ENCODE results near the gene MAP3K2.

The MAP3K2 gene

GRCh38 chr2:127420039-127420864, 32.5 kb upstream of the MAP3K2 start:
- no peak overlapping the region for H3K4me3 ChIP-seq
- no peak for DNase-seq (ENCODE audit: low spot score)
- no peak for TF ChIP-seq CTCF (IDR thresholded peaks at IDR 0.05)
- H3K27ac ChIP-seq: no peak overlapping the region

DNA sequence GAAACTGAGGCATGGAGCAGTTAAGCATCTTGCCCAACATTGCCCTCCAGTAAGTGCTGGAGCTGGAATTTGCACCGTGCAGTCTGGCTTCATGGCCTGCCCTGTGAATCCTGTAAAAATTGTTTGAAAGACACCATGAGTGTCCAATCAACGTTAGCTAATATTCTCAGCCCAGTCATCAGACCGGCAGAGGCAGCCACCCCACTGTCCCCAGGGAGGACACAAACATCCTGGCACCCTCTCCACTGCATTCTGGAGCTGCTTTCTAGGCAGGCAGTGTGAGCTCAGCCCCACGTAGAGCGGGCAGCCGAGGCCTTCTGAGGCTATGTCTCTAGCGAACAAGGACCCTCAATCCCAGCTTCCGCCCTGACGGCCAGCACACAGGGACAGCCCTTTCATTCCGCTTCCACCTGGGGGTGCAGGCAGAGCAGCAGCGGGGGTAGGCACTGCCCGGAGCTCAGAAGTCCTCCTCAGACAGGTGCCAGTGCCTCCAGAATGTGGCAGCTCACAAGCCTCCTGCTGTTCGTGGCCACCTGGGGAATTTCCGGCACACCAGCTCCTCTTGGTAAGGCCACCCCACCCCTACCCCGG, 31.8 kb upstream of the MAP3K2 start:
- Histone ChIP-seq H3K4me3 (no peak overlapping the region), H3K27ac (no peak overlapping the region)
- no peak for DNase-seq (ENCODE audit: low spot score)
- TF ChIP-seq CTCF (IDR thresholded peaks at IDR 0.05): no peak

DNA sequence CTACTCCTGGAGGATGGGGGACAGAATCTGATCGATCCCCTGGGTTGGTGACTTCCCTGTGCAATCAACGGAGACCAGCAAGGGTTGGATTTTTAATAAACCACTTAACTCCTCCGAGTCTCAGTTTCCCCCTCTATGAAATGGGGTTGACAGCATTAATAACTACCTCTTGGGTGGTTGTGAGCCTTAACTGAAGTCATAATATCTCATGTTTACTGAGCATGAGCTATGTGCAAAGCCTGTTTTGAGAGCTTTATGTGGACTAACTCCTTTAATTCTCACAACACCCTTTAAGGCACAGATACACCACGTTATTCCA, 31.3 kb upstream of the MAP3K2 start:
- TF ChIP-seq CTCF (IDR thresholded peaks at IDR 0.05): no peak
- H3K4me3 ChIP-seq: no peak overlapping the region
- H3K27ac ChIP-seq: no peak overlapping the region

DNA sequence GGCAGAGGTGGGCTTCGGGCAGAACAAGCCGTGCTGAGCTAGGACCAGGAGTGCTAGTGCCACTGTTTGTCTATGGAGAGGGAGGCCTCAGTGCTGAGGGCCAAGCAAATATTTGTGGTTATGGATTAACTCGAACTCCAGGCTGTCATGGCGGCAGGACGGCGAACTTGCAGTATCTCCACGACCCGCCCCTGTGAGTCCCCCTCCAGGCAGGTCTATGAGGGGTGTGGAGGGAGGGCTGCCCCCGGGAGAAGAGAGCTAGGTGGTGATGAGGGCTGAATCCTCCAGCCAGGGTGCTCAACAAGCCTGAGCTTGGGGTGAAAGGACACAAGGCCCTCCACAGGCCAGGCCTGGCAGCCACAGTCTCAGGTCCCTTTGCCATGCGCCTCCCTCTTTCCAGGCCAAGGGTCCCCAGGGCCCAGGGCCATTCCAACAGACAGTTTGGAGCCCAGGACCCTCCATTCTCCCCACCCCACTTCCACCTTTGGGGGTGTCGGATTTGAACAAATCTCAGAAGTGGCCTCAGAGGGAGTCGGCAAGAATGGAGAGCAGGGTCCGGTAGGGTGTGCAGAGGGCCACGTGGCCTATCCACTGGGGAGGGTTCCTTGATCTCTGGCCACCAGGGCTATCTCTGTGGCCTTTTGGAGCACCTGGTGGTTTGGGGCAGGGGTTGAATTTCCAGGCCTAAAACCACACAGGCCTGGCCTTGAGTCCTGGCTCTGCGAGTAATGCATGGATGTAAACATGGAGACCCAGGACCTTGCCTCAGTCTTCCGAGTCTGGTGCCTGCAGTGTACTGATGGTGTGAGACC, 30.7 kb upstream of the MAP3K2 start, which contains the start of gene PROC:
Gene PROC (plus strand): TSS at position 128 of the 812 bp plus-strand sequence. CDS start 1,516 bp downstream, outside the sequence.
- DNase-seq (ENCODE audit: low spot score): no peak
- Histone ChIP-seq H3K27ac (no peak within 1 kb of the TSS), H3K4me3 (no peak within 1 kb of the TSS)
- TF ChIP-seq CTCF (IDR thresholded peaks at IDR 0.05): no peak

More for the DNA sequence above, 31.3 kb upstream of the MAP3K2 start:
- DNase-seq (ENCODE audit: low spot score): no peak

DNA sequence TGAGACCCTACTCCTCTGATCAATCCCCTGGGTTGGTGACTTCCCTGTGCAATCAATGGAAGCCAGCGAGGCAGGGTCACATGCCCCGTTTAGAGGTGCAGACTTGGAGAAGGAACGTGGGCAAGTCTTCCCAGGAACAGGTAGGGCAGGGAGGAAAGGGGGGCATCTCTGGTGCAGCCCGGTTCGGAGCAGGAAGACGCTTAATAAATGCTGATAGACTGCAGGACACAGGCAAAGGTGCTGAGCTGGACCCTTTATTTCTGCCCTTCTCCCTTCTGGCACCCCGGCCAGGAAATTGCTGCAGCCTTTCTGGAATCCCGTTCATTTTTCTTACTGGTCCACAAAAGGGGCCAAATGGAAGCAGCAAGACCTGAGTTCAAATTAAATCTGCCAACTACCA, 29.6 kb upstream of the MAP3K2 start:
- TF ChIP-seq CTCF (IDR thresholded peaks at IDR 0.05): no peak
- DNase-seq (ENCODE audit: low spot score): no peak
- no peak overlapping the region for H3K4me3 ChIP-seq
- H3K27ac ChIP-seq: no peak overlapping the region

GRCh38 chr2:127416506-127417001, 28.8 kb upstream of the MAP3K2 start:
- no peak overlapping the region for H3K27ac ChIP-seq

More at GRCh38 chr2:127416506-127417001, 28.8 kb upstream of the MAP3K2 start:
- H3K4me3 ChIP-seq: peak overlapping the region; percentile 62
- TF ChIP-seq CTCF (IDR thresholded peaks at IDR 0.05): no peak
- DNase-seq (ENCODE audit: low spot score): peak; percentile 66

Measured in coronary artery (tissue), 2 donors.